Activated T-helper 1 cell treated with anti-CD3 and anti-CD28 coated beads, Interleukin-12 subunit alpha, Interleukin-12 subunit beta, Interleukin-2, Interleukin-4 antibody, amounts not matched to agents 30 ng/mL and 10 ng/mL and 1 ng/mL, durations not matched to agents 14 hours and 24 hours and 36 hours (primary cell): ENCODE data around the gene GPHN. TPM values are rescaled to one million over a fixed set of nuclear protein-coding genes. Genes with fewer than 3 reads are reported as not detected.

Experiments used
- total RNA-seq: library from RNA; stranded (reverse); gene quantifications from 2 replicates; pipeline ENCODE4 v1.2.3, GENCODE V29; 2022

GPHN gene
- total RNA-seq, 1 donor from 2014 or later: 38.5 TPM

Other genes starting within 250 kb of the GPHN start
- gene CCDC196, start 21.8 kb upstream of the GPHN start, total RNA-seq: not detected in 2 replicates